GM23338 (cell line): ENCODE data around the gene CNGA1.

Experiments
- CREB1 ChIP-seq: fragments of 250-450 bp; sonication (Bioruptor Pico); IDR thresholded peaks from 2 replicates; pipeline ENCODE4 v1.5.0; 2020; ENCODE audit warnings: low read depth, mild to moderate bottlenecking, moderate library complexity
- CTCF ChIP-seq, 2 experiments: fragments of 200-600 bp in 1 of 2; sonication (generic) in 1 of 2; conservative IDR thresholded peaks; 2 replicates each; pipeline versions ENCODE4 v1.5.1 to v1.6.1; 2016 to 2017; ENCODE audit warnings: antibody characterized with exemption in 2 of 2, low read depth in 2 of 2, mild to moderate bottlenecking in 2 of 2, moderate library complexity in 1 of 2

- TF ChIP-seq CTCF (conservative IDR thresholded peaks at IDR 0.05; ENCODE audit: low read depth in 2 of 2) (no peak), CREB1 (CRISPR knock-in tag) (no peak)
Measured at GRCh38 chr4:47990145-47990544, 26.3 kb downstream of the CNGA1 start.
